ENCODE results near the gene AKAP8. TPM values are rescaled to one million over a fixed set of nuclear protein-coding genes. Genes with fewer than 3 reads are reported as not detected.

AKAP8 gene
- total RNA-seq: 10 to 100 TPM; 28.8 to 53.1 (median 34.8) TPM

DNA sequence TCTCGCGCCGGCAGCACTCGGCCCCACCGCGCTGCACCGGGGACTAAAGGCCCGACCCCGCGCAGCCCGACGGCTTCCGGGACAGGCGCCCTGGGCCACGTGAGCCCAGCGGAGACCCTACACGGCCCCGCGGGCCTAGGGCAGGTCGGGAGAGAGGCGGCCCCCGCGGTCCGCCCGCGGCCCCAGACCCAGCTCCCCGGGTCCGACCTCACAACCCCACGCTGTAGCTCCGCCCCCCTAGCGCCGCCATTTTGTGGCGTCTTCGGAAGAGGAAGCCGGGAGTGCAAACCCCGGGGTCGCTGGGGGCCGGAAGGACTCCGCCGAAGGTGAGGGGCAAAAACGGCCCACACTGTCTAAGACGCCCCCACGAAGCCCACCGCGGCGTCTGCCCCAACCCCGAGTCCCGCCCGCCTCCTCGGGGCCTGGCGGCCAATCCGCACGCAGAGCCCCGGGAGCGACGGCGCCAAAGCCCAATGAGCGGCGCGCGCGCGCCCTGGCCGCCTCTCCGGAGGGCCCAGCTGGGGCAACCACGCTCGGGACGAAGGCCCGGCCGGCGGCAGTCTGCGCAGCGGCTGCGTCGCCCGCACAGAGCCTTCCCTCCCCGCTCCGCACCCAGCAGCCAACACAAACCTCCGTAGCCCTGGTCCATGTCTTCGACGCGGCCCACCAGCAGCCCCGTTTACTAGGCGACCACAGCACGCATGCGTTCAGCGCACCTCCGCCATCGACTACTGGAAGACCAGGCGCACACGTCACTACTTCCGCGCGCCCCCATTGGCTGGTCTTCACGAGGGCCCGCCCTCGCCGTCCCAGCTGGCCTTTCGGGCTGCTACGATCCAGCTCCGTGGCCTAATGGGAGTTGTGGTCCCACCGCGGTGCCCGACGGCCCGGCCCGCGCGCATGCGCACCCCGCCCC is at the start of gene AKAP8:
Gene AKAP8 (minus strand): TSS at position 705 of the 916 bp plus-strand sequence. CDS start 56 bp downstream, at position 649.
- intact Hi-C loops (cut with DNase I; ENCODE audit: low total_unique reads): no loop called here
- peak within 1 kb of the TSS; percentile 87 for H3K4me3 ChIP-seq (ENCODE audit: low read depth, poor library complexity, severe bottlenecking)
- DNase-seq (ENCODE audit: low spot score in 2 of 2): peak; percentile 98 to 100
- peak in 1 of 2 donors; percentile 58 for TF ChIP-seq POLR2A (IDR thresholded peaks at IDR 0.05)
- TF ChIP-seq, protein P1, sequence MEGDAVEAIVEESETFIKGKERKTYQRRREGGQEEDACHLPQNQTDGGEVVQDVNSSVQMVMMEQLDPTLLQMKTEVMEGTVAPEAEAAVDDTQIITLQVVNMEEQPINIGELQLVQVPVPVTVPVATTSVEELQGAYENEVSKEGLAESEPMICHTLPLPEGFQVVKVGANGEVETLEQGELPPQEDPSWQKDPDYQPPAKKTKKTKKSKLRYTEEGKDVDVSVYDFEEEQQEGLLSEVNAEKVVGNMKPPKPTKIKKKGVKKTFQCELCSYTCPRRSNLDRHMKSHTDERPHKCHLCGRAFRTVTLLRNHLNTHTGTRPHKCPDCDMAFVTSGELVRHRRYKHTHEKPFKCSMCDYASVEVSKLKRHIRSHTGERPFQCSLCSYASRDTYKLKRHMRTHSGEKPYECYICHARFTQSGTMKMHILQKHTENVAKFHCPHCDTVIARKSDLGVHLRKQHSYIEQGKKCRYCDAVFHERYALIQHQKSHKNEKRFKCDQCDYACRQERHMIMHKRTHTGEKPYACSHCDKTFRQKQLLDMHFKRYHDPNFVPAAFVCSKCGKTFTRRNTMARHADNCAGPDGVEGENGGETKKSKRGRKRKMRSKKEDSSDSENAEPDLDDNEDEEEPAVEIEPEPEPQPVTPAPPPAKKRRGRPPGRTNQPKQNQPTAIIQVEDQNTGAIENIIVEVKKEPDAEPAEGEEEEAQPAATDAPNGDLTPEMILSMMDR (IDR thresholded peaks at IDR 0.05): no peak
- WGBS, 2 donors: 0 to 1% methylated on average over 67 to 100 of the region's 111 CpGs

DNA sequence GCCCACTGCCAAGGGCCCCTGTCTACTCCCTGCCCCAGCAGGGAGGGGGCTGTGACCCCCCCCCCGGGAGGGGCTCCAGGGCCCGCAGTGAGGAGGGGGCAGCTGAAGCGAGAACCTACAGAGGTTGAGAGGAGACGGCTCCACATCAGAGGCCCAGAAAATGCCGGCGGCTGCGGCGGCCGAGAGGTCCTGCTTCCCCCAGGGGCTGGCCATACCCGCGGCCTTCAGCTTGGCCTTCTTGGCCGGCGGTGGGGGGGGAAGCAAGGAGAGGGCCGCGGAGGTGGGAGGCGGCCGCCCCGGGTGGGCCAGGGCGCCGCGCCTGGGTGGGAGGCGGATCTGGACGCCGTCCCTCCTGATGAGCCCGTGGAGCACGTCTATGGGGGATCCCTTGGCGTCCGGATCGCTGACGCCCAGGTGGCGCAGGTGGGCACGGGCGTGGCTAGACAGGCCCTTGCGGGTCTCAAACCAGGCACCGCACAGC is 48.4 kb upstream of the AKAP8 start:
- intact Hi-C loops (cut with DNase I; ENCODE audit: low total_unique reads): no loop called here
- no peak for TF ChIP-seq POLR2A (IDR thresholded peaks at IDR 0.05)
- TF ChIP-seq, protein P1 (IDR thresholded peaks at IDR 0.05): no peak
- DNase-seq (ENCODE audit: low spot score in 2 of 2): no peak
- no peak overlapping the region for H3K4me3 ChIP-seq (ENCODE audit: low read depth, poor library complexity, severe bottlenecking)
- WGBS, 2 donors: 87 to 95% methylated on average over 34 to 35 of the region's 35 CpGs

DNA sequence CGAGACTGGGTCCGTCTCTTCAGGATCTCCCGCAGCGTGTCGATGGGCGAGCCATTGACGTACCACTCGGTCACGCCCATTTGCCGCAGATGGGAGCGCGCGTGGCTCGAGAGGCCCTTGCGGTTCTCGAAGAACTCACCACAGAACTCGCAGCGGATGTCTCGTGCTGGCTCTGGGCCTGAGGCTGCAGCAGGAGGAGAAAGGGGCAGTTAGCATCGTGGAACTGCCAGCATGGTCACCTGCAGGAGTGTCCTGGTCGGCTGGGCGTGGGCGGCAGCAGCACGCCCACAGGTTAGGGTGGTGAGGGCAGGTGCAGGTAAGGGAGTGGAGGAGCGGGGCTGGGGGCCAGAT is 47.7 kb upstream of the AKAP8 start:
- intact Hi-C loops (cut with DNase I; ENCODE audit: low total_unique reads): no loop called here
- WGBS, 2 donors: 96 to 98% methylated on average over 23 to 25 of the region's 25 CpGs
- H3K4me3 ChIP-seq (ENCODE audit: low read depth, poor library complexity, severe bottlenecking): no peak overlapping the region
- TF ChIP-seq, protein P1 (IDR thresholded peaks at IDR 0.05): no peak
- no peak for TF ChIP-seq POLR2A (IDR thresholded peaks at IDR 0.05)
- no peak for DNase-seq (ENCODE audit: low spot score in 2 of 2)

DNA sequence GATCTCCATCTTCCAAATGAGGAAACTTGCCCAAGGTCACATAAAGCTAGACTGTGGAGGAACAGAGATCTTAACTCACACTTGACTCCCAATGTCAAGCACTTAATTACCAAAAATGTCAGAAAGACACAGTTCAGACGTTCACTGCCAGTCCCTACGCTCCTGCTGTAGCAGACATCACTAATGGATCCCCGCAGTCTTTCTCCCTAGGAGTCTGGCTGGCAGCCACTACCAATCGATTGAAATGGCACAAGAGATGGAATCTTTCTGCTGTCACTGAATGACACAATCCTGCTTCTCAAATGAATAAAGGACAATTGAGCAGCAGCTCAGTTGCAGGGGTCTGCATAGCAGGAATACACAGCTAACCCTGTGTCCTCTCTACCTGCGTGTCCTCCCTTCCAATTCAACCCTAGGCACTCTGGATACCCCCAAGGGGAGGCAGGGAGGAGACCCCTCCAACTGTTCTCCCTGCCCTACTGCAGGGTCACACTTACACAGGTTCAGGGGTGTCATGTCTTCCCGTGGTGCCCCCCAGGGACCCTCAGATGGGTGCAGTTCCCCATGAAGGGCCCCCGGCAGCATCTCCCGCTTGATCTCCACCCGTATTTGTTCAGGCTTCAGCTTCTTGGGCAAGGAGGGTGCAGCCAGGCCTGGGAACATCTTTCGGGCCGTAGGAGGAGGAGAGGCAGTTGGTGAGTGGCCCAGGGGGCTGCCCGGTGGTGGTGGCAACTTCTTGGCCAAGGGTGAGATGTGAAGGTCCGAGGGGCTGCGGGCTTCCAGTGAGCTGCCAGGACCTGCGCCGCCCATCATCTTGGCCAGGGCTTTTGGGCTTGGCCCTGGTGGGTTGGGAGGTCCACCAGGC is 47.1 kb upstream of the AKAP8 start:
- TF ChIP-seq, protein P1 (IDR thresholded peaks at IDR 0.05): no peak
- TF ChIP-seq POLR2A (IDR thresholded peaks at IDR 0.05): no peak
- intact Hi-C loops (cut with DNase I; ENCODE audit: low total_unique reads): no loop called here
- H3K4me3 ChIP-seq (ENCODE audit: low read depth, poor library complexity, severe bottlenecking): no peak overlapping the region
- no peak for DNase-seq (ENCODE audit: low spot score in 2 of 2)
- 82 to 86% methylated on average over 14 to 16 of the region's 16 CpGs for WGBS, 2 donors

DNA sequence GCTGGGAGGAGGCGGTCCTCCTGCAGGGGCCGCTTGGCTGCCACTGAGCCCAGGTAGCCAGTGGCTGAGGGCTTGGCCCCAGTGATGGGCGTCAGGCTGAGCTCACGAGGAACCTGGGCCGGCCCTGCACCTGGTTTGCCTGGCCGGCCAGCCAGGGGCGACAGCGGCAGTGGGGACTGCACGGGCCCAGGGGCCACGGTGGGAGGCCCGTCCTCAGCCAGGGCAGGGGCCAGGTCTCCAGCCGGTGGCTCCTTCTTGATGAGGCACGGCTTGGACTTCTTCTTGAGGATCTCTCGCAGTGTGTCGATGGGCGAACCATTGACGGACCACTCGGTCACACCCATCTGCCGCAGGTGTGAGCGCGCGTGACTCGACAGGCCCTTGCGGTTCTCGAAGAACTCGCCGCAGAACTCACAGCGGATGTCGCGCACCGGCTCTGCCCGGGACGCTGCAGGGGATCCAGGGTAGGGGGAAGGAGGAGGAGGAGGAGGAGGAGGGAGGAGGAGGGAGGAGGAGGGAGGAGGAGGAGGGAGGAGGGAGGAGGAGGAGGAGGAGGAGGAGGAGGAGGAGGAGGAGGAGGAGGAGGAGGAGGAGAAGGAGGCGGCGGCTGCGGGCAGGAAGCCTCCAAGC is 45.8 kb upstream of the AKAP8 start:
- no peak for DNase-seq (ENCODE audit: low spot score in 2 of 2)
- no peak overlapping the region for H3K4me3 ChIP-seq (ENCODE audit: low read depth, poor library complexity, severe bottlenecking)
- intact Hi-C loops (cut with DNase I; ENCODE audit: low total_unique reads): no loop called here
- TF ChIP-seq, protein P1 (IDR thresholded peaks at IDR 0.05): no peak
- TF ChIP-seq POLR2A (IDR thresholded peaks at IDR 0.05): no peak
- WGBS, 2 donors: 93 to 96% methylated on average over 34 to 36 of the region's 36 CpGs
